HG03196 (cell line): Measurements from ENCODE around the gene SLC4A8.
"Not testable (repeated sequence)": the region's sequence is repeated elsewhere in the genome, so short reads cannot be mapped to it uniquely, and the experiment has no call there.

Source experiments
- ATAC-seq: cut with Tn5 transposase; IDR thresholded peaks from one replicate; pipeline ENCODE4 v1.9.1; 2021; ENCODE audit not compliant: unreplicated experiment

SLC4A8 gene

GRCh38 chr12:51471111-51471864 is 46.7 kb downstream of the SLC4A8 start:
- no peak for ATAC-seq

GRCh38 chr12:51472984-51473383 is 48.4 kb downstream of the SLC4A8 start:
- ATAC-seq = no peak

GRCh38 chr12:51473947-51474346 is 49.3 kb downstream of the SLC4A8 start:
- no peak for ATAC-seq

- ATAC-seq = no peak
These were observed 50.9 kb downstream of the SLC4A8 start for GRCh38 chr12:51475543-51475942.

GRCh38 chr12:51480978-51481377 is 56.3 kb downstream of the SLC4A8 start:
- no peak for ATAC-seq

- no peak for ATAC-seq
These were observed 58.5 kb downstream of the SLC4A8 start for GRCh38 chr12:51482929-51483697.

GRCh38 chr12:51484119-51484518 is 59.5 kb downstream of the SLC4A8 start:
- no peak for ATAC-seq

GRCh38 chr12:51488281-51488680 is 63.6 kb downstream of the SLC4A8 start:
- no peak for ATAC-seq

- ATAC-seq = no peak
These were observed 68.7 kb downstream of the SLC4A8 start for GRCh38 chr12:51493281-51493680.

- no peak for ATAC-seq
These were observed 72.3 kb downstream of the SLC4A8 start for GRCh38 chr12:51496895-51497294.

- ATAC-seq = no peak
These were observed 80.2 kb downstream of the SLC4A8 start for GRCh38 chr12:51504851-51505250.

- ATAC-seq = no peak
These were observed 80.9 kb downstream of the SLC4A8 start for GRCh38 chr12:51505360-51506105.

GRCh38 chr12:51507178-51507577 is 82.5 kb downstream of the SLC4A8 start:
- ATAC-seq = no peak

GRCh38 chr12:51508285-51508684 is 83.7 kb downstream of the SLC4A8 start:
- ATAC-seq = no peak

- no peak for ATAC-seq
These were observed 87.1 kb downstream of the SLC4A8 start for GRCh38 chr12:51511546-51512260.

- no peak for ATAC-seq
These were observed 87.8 kb downstream of the SLC4A8 start for GRCh38 chr12:51512438-51512837.

- ATAC-seq = not testable (repeated sequence)
These were observed 90.4 kb downstream of the SLC4A8 start for GRCh38 chr12:51515037-51515436.

GRCh38 chr12:51517316-51517715 is 92.7 kb downstream of the SLC4A8 start:
- no peak for ATAC-seq

- no peak for ATAC-seq
These were observed 93.2 kb downstream of the SLC4A8 start for GRCh38 chr12:51517800-51518199.

GRCh38 chr12:51519755-51520154 is 95.1 kb downstream of the SLC4A8 start:
- no peak for ATAC-seq
